T-helper 1 cell (primary cell): ENCODE measurements around the gene PDZD8.

ENCODE experiments used
- DNase-seq, 5 donors: peaks; one replicate each; pipeline ENCODE4 v3.0.0-alpha.2; 2012 to 2020

The PDZD8 gene

GRCh38 chr10:117277675-117278074 lies 97.6 kb downstream of the PDZD8 start:
- no peak for DNase-seq

- no peak for DNase-seq
Measured at GRCh38 chr10:117275121-117275520, 100.1 kb downstream of the PDZD8 start.

- DNase-seq, result no peak
Measured at GRCh38 chr10:117274509-117274908, 100.7 kb downstream of the PDZD8 start.

GRCh38 chr10:117273980-117274379 lies 101.3 kb downstream of the PDZD8 start:
- DNase-seq, result no peak

GRCh38 chr10:117272195-117273076 lies 102.8 kb downstream of the PDZD8 start:
- DNase-seq, result no peak

GRCh38 chr10:117271427-117271826 lies 103.8 kb downstream of the PDZD8 start:
- no peak for DNase-seq

GRCh38 chr10:117268907-117269306 lies 106.3 kb downstream of the PDZD8 start:
- DNase-seq, result no peak

- DNase-seq, result no peak
Measured at GRCh38 chr10:117268258-117268657, 107.0 kb downstream of the PDZD8 start.

- no peak for DNase-seq
Measured at GRCh38 chr10:117266812-117267211, 108.4 kb downstream of the PDZD8 start.

- no peak for DNase-seq
Measured at GRCh38 chr10:117266400-117266799, 108.8 kb downstream of the PDZD8 start.

GRCh38 chr10:117264782-117265181 lies 110.5 kb downstream of the PDZD8 start:
- no peak for DNase-seq

- no peak for DNase-seq
Measured at GRCh38 chr10:117262903-117263293, 112.3 kb downstream of the PDZD8 start.

- no peak for DNase-seq
Measured at GRCh38 chr10:117262291-117262902, 112.8 kb downstream of the PDZD8 start.

- DNase-seq, result no peak
Measured at GRCh38 chr10:117261501-117261900, 113.7 kb downstream of the PDZD8 start.

- no peak for DNase-seq
Measured at GRCh38 chr10:117260084-117260483, 115.2 kb downstream of the PDZD8 start.

- DNase-seq, result no peak
Measured at GRCh38 chr10:117259279-117259678, 116.0 kb downstream of the PDZD8 start.

- no peak for DNase-seq
Measured at GRCh38 chr10:117257721-117258120, 117.5 kb downstream of the PDZD8 start.

- DNase-seq, result no peak
Measured at GRCh38 chr10:117256910-117257309, 118.3 kb downstream of the PDZD8 start.

GRCh38 chr10:117255835-117256460 lies 119.3 kb downstream of the PDZD8 start:
- DNase-seq, result no peak

GRCh38 chr10:117254774-117255735 lies 120.2 kb downstream of the PDZD8 start:
- no peak for DNase-seq

- DNase-seq, result no peak
Measured at GRCh38 chr10:117254338-117254737, 120.9 kb downstream of the PDZD8 start.

GRCh38 chr10:117253908-117254307 lies 121.3 kb downstream of the PDZD8 start:
- no peak for DNase-seq

- no peak for DNase-seq
Measured at GRCh38 chr10:117250411-117250810, 124.8 kb downstream of the PDZD8 start.
